Endodermal cell (in vitro differentiated cells): ENCODE results near the gene ANKRD13A. TPM values are rescaled to one million over a fixed set of nuclear protein-coding genes. Genes with fewer than 3 reads are reported as not detected.
"Not testable (repeated sequence)": the region's sequence is repeated elsewhere in the genome, so short reads cannot be mapped to it uniquely, and the experiment has no call there.

Source experiments
- DNase-seq: peaks from one replicate; pipeline ENCODE4 v3.0.0-alpha.2; 2017
- H3K27ac ChIP-seq: 2 replicates; pipeline ENCODE4 v1.5.1; 2013; ENCODE audit warnings: mild to moderate bottlenecking, low read depth, low read length, moderate library complexity
- H3K27me3 ChIP-seq: 2 replicates; pipeline ENCODE4 v1.6.1; 2013; ENCODE audit warnings: mild to moderate bottlenecking, low read length, moderate library complexity; ENCODE audit not compliant: insufficient read depth, control insufficient read depth, poor library complexity, severe bottlenecking
- H3K36me3 ChIP-seq: 2 replicates; pipeline ENCODE4 v1.7.0; 2013; ENCODE audit warnings: mild to moderate bottlenecking, low read length, moderate library complexity; ENCODE audit not compliant: control insufficient read depth, insufficient read depth
- H3K4me1 ChIP-seq: one replicate; pipeline ENCODE4 v1.7.0; 2013; ENCODE audit warnings: low read length; ENCODE audit not compliant: control insufficient read depth, insufficient read depth
- H3K4me3 ChIP-seq: 2 replicates; pipeline ENCODE4 v1.5.1; 2013; ENCODE audit warnings: mild to moderate bottlenecking, low read length, moderate library complexity
- H3K9ac ChIP-seq: 2 replicates; pipeline ENCODE4 v1.6.1; 2013; ENCODE audit warnings: mild to moderate bottlenecking, low read length, moderate library complexity; ENCODE audit not compliant: poor library complexity, severe bottlenecking; ENCODE audit errors: extremely low read depth
- H3K9me3 ChIP-seq: 2 replicates; pipeline ENCODE4 v1.6.1; 2013; ENCODE audit warnings: mild to moderate bottlenecking, low read length, moderate library complexity; ENCODE audit not compliant: control insufficient read depth
- H3K27ac Mint-ChIP-seq: 2 replicates; pipeline ENCODE4 v1.8.0; 2020; ENCODE audit warnings: mixed read lengths
- H3K27me3 Mint-ChIP-seq: 2 replicates; pipeline ENCODE4 v1.8.0; 2021; ENCODE audit warnings: mild to moderate bottlenecking, mixed read lengths; ENCODE audit not compliant: insufficient read depth
- H3K36me3 Mint-ChIP-seq: 2 replicates; pipeline ENCODE4 v1.8.0; 2020; ENCODE audit warnings: low read depth, mixed read lengths
- H3K4me1 Mint-ChIP-seq: 2 replicates; pipeline ENCODE4 v1.8.0; 2020; ENCODE audit warnings: mixed read lengths
- H3K4me3 Mint-ChIP-seq: 2 replicates; pipeline ENCODE4 v1.8.0; 2020; ENCODE audit warnings: mild to moderate bottlenecking, moderate library complexity, mixed read lengths
- H3K9me3 Mint-ChIP-seq: 2 replicates; pipeline ENCODE4 v1.8.0; 2020; ENCODE audit warnings: mild to moderate bottlenecking, mixed read lengths
- CTCF ChIP-seq: fragments of 200-600 bp; sonication (generic); conservative IDR thresholded peaks from 2 replicates; pipeline ENCODE4 v1.5.0; 2021; ENCODE audit warnings: antibody characterized with exemption, mild to moderate bottlenecking
- WGBS, 2 experiments: methylation state at CpG; one replicate each; pipeline versions ENCODE4 v1.1.5 to v1.1.7; 2013; ENCODE audit warnings: missing lambda C conversion rate in 2 of 2, mixed read lengths in 1 of 2; ENCODE audit not compliant: insufficient coverage in 1 of 2, insufficient read length in 1 of 2; 5-methylcytosine and 5-hydroxymethylcytosine counted together
- total RNA-seq, 2 donors: library from RNA; stranded (reverse); fragmentation: NEBNext Ultra II Directional in 1 of 2; extraction: Animal tissue kit (Norgen Biotek cat#: 25700) in 1 of 2; gene quantifications; 2 replicates in 1 of 2; 3 replicates in 1 of 2; pipeline ENCODE4 v1.2.1, GENCODE V29; 2021

ANKRD13A gene
- total RNA-seq, 2 donors from 2014 or later: 33.2 to 44.6 TPM

GRCh38 chr12:110071504-110071903, 72.3 kb downstream of the ANKRD13A start:
- H3K9me3 Mint-ChIP-seq: no peaks in the 10 kb centered on the region
- Histone ChIP-seq H3K36me3 (no peaks in the 10 kb centered on the region), H3K4me1 (no peaks in the 10 kb centered on the region), H3K27me3 (no peaks in the 10 kb centered on the region), H3K9me3 (no peaks in the 10 kb centered on the region), H3K27ac (no peak overlapping the region), H3K9ac (no peak overlapping the region), H3K4me3 (no peak overlapping the region)
- DNase-seq: no peak
- H3K4me3 Mint-ChIP-seq: no peak overlapping the region
- peaks cover 8% of the 10 kb centered on the region for H3K27me3 Mint-ChIP-seq
- H3K27ac Mint-ChIP-seq: no peak overlapping the region
- TF ChIP-seq CTCF: no peak
- no peaks in the 10 kb centered on the region for H3K36me3 Mint-ChIP-seq
- H3K4me1 Mint-ChIP-seq: no peaks in the 10 kb centered on the region

- no peaks in the 10 kb centered on the region for H3K4me1 Mint-ChIP-seq
- TF ChIP-seq CTCF: no peak
- no peaks in the 10 kb centered on the region for H3K9me3 Mint-ChIP-seq
- Histone ChIP-seq H3K36me3 (no peaks in the 10 kb centered on the region), H3K27me3 (no peaks in the 10 kb centered on the region), H3K27ac (no peak overlapping the region), H3K9me3 (no peaks in the 10 kb centered on the region), H3K9ac (no peak overlapping the region), H3K4me3 (no peak overlapping the region), H3K4me1 (no peaks in the 10 kb centered on the region)
- H3K4me3 Mint-ChIP-seq: no peak overlapping the region
- 88 to 89% methylated on average over 1 to 3 of the region's 3 CpGs for WGBS, 2 experiments
- DNase-seq: no peak
- no peaks in the 10 kb centered on the region for H3K36me3 Mint-ChIP-seq
- H3K27ac Mint-ChIP-seq: no peak overlapping the region
- H3K27me3 Mint-ChIP-seq: peaks cover 8% of the 10 kb centered on the region
These were observed 72.7 kb downstream of the ANKRD13A start for GRCh38 chr12:110071967-110072366.

GRCh38 chr12:110072636-110073035, 73.4 kb downstream of the ANKRD13A start:
- H3K27me3 Mint-ChIP-seq, H3K4me1 Mint-ChIP-seq, H3K4me3 Mint-ChIP-seq, DNase-seq, H3K36me3 ChIP-seq, H3K36me3 Mint-ChIP-seq, H3K27ac Mint-ChIP-seq, H3K9ac ChIP-seq, H3K4me1 ChIP-seq, H3K27me3 ChIP-seq, H3K9me3 Mint-ChIP-seq, H3K4me3 ChIP-seq, H3K27ac ChIP-seq, H3K9me3 ChIP-seq: not testable (repeated sequence)
- 86 to 98% methylated on average over 6 to 9 of the region's 9 CpGs for WGBS, 2 experiments

GRCh38 chr12:110073049-110073831, 74.0 kb downstream of the ANKRD13A start:
- Histone ChIP-seq H3K4me3 (no peak overlapping the region), H3K36me3 (no peaks in the 10 kb centered on the region), H3K27me3 (no peaks in the 10 kb centered on the region), H3K9me3 (no peaks in the 10 kb centered on the region), H3K27ac (no peak overlapping the region), H3K9ac (no peak overlapping the region), H3K4me1 (no peaks in the 10 kb centered on the region)
- TF ChIP-seq CTCF: no peak
- H3K27me3 Mint-ChIP-seq: peaks cover 8% of the 10 kb centered on the region
- WGBS, 2 experiments: 89 to 90% methylated on average over 13 to 18 of the region's 19 CpGs
- H3K27ac Mint-ChIP-seq: no peak overlapping the region
- H3K9me3 Mint-ChIP-seq: no peaks in the 10 kb centered on the region
- H3K4me1 Mint-ChIP-seq: no peaks in the 10 kb centered on the region
- DNase-seq: no peak
- no peaks in the 10 kb centered on the region for H3K36me3 Mint-ChIP-seq
- H3K4me3 Mint-ChIP-seq: no peak overlapping the region
